HEK293 (cell line): ENCODE measurements around the gene SRSF2.
A peak's percentile ranks its signal among the peaks of the same experiment; 100 is the strongest.

Source experiments
- GLIS1 ChIP-seq: fragments of 450-650 bp; formaldehyde crosslinking; IDR thresholded peaks from 2 replicates; pipeline ENCODE4 v1.5.1; 2016; ENCODE audit warnings: missing biosample characterization, missing genetic modification characterization
- KLF16 ChIP-seq: fragments of 450-650 bp; formaldehyde crosslinking; IDR thresholded peaks from 2 replicates; pipeline ENCODE4 v1.5.1; 2017; ENCODE audit warnings: missing biosample characterization, missing genetic modification characterization
- KLF8 ChIP-seq: fragments of 450-650 bp; formaldehyde crosslinking; IDR thresholded peaks from 2 replicates; pipeline ENCODE4 v1.5.1; 2016; ENCODE audit warnings: missing biosample characterization, missing genetic modification characterization
- KLF9 ChIP-seq: fragments of 450-650 bp; formaldehyde crosslinking; IDR thresholded peaks from 2 replicates; pipeline ENCODE4 v1.5.1; 2016; ENCODE audit warnings: missing biosample characterization, missing genetic modification characterization, low read depth
- MZF1 ChIP-seq: fragments of 450-650 bp; formaldehyde crosslinking; IDR thresholded peaks from 2 replicates; pipeline ENCODE4 v1.5.1; 2017; ENCODE audit warnings: missing biosample characterization, missing genetic modification characterization, borderline replicate concordance
- OSR2 ChIP-seq: fragments of 450-650 bp; formaldehyde crosslinking; IDR thresholded peaks from 2 replicates; pipeline ENCODE4 v1.5.1; 2016; ENCODE audit warnings: missing biosample characterization, missing genetic modification characterization
- SCRT1 ChIP-seq: fragments of 450-650 bp; formaldehyde crosslinking; IDR thresholded peaks from 2 replicates; pipeline ENCODE4 v1.5.1; 2016; ENCODE audit warnings: missing biosample characterization, missing genetic modification characterization, borderline replicate concordance
- SP7 ChIP-seq: fragments of 450-650 bp; formaldehyde crosslinking; IDR thresholded peaks from 2 replicates; pipeline ENCODE4 v1.5.1; 2016; ENCODE audit warnings: missing biosample characterization, missing genetic modification characterization
- TRIM28 ChIP-seq: IDR thresholded peaks from 2 replicates; pipeline ENCODE4 v1.6.1; 2011; ENCODE audit warnings: low read length, control low read depth, borderline replicate concordance
- ZBTB17 ChIP-seq: fragments of 450-650 bp; formaldehyde crosslinking; IDR thresholded peaks from 2 replicates; pipeline ENCODE4 v1.5.1; 2016; ENCODE audit warnings: missing biosample characterization, missing genetic modification characterization
- ZBTB48 ChIP-seq: fragments of 450-650 bp; formaldehyde crosslinking; IDR thresholded peaks from 2 replicates; pipeline ENCODE4 v1.5.1; 2016; ENCODE audit warnings: missing biosample characterization, missing genetic modification characterization
- ZEB2 ChIP-seq: fragments of 450-650 bp; formaldehyde crosslinking; IDR thresholded peaks from 2 replicates; pipeline ENCODE4 v1.5.1; 2016; ENCODE audit warnings: missing biosample characterization, missing genetic modification characterization
- ZFHX2 ChIP-seq: fragments of 450-650 bp; formaldehyde crosslinking; conservative IDR thresholded peaks from 2 replicates; pipeline ENCODE4 v1.5.1; 2016; ENCODE audit warnings: missing biosample characterization, missing genetic modification characterization
- ZFP69B ChIP-seq: fragments of 450-650 bp; formaldehyde crosslinking; IDR thresholded peaks from 2 replicates; pipeline ENCODE4 v1.5.1; 2016; ENCODE audit warnings: missing biosample characterization, missing genetic modification characterization
- ZNF133 ChIP-seq: fragments of 450-650 bp; formaldehyde crosslinking; IDR thresholded peaks from 2 replicates; pipeline ENCODE4 v1.5.1; 2016; ENCODE audit warnings: missing biosample characterization, missing genetic modification characterization
- ZNF184 ChIP-seq: fragments of 450-650 bp; IDR thresholded peaks from 2 replicates; pipeline ENCODE4 v1.5.1; 2018; ENCODE audit warnings: missing biosample characterization, mild to moderate bottlenecking, missing genetic modification characterization
- ZNF2 ChIP-seq: fragments of 450-650 bp; formaldehyde crosslinking; IDR thresholded peaks from 2 replicates; pipeline ENCODE4 v1.5.1; 2016; ENCODE audit warnings: missing biosample characterization, missing genetic modification characterization
- ZNF274 ChIP-seq, 2 experiments: fragments of 200-500 bp in 1 of 2; fragments of 450-650 bp in 1 of 2; sonication (Bioruptor generic) in 1 of 2; formaldehyde crosslinking in 1 of 2; IDR thresholded peaks; 2 replicates each; pipeline versions ENCODE4 v1.5.1 to v1.6.1; 2014 to 2016; ENCODE audit warnings: borderline replicate concordance in 1 of 2, inconsistent platforms in 1 of 2, low read length in 1 of 2, missing biosample characterization in 1 of 2, missing genetic modification characterization in 1 of 2
- ZNF324 ChIP-seq: fragments of 450-650 bp; formaldehyde crosslinking; IDR thresholded peaks from 2 replicates; pipeline ENCODE4 v1.5.1; 2016; ENCODE audit warnings: missing biosample characterization, missing genetic modification characterization
- ZNF341 ChIP-seq: fragments of 450-650 bp; formaldehyde crosslinking; IDR thresholded peaks from 2 replicates; pipeline ENCODE4; 2016; ENCODE audit warnings: low read depth, missing biosample characterization, missing genetic modification characterization
- ZNF366 ChIP-seq: fragments of 450-650 bp; formaldehyde crosslinking; conservative IDR thresholded peaks from 2 replicates; pipeline ENCODE4 v1.5.1; 2016; ENCODE audit warnings: missing biosample characterization, missing genetic modification characterization
- ZNF37A ChIP-seq: fragments of 450-650 bp; IDR thresholded peaks from 2 replicates; pipeline ENCODE4 v1.5.1; 2018; ENCODE audit warnings: missing biosample characterization, missing genetic modification characterization
- ZNF529 ChIP-seq: fragments of 450-650 bp; formaldehyde crosslinking; IDR thresholded peaks from 2 replicates; pipeline ENCODE4 v1.5.1; 2017; ENCODE audit warnings: missing genetic modification characterization, missing biosample characterization; ENCODE audit not compliant: insufficient replicate concordance
- ZNF571 ChIP-seq: fragments of 450-650 bp; formaldehyde crosslinking; IDR thresholded peaks from 2 replicates; pipeline ENCODE4 v1.5.0; 2017; ENCODE audit warnings: missing biosample characterization, missing genetic modification characterization
- ZNF600 ChIP-seq: fragments of 450-650 bp; formaldehyde crosslinking; IDR thresholded peaks from 2 replicates; pipeline ENCODE4 v1.5.1; 2016; ENCODE audit warnings: missing biosample characterization, missing genetic modification characterization
- ZNF624 ChIP-seq: fragments of 450-650 bp; formaldehyde crosslinking; IDR thresholded peaks from 2 replicates; pipeline ENCODE4 v1.5.1; 2017; ENCODE audit warnings: missing biosample characterization, missing genetic modification characterization
- ZNF658 ChIP-seq: fragments of 450-650 bp; formaldehyde crosslinking; IDR thresholded peaks from 2 replicates; pipeline ENCODE4; 2016; ENCODE audit warnings: missing biosample characterization, missing genetic modification characterization
- ZNF707 ChIP-seq: fragments of 450-650 bp; formaldehyde crosslinking; IDR thresholded peaks from 2 replicates; pipeline ENCODE4 v1.5.1; 2016; ENCODE audit warnings: missing biosample characterization, missing genetic modification characterization
- ZNF792 ChIP-seq: fragments of 450-650 bp; formaldehyde crosslinking; IDR thresholded peaks from 2 replicates; pipeline ENCODE4 v1.5.1; 2016; ENCODE audit warnings: missing biosample characterization, missing genetic modification characterization
- ZSCAN23 ChIP-seq: fragments of 450-650 bp; formaldehyde crosslinking; IDR thresholded peaks from 2 replicates; pipeline ENCODE4 v1.5.1; 2016; ENCODE audit warnings: missing biosample characterization, missing genetic modification characterization
- TF ChIP-seq, protein P1 (sequence below): fragments of 450-650 bp; formaldehyde crosslinking; IDR thresholded peaks from 2 replicates; pipeline ENCODE4 v1.5.1; 2016; ENCODE audit warnings: missing biosample characterization, missing genetic modification characterization
- TF ChIP-seq, protein P2 (sequence below): fragments of 450-650 bp; formaldehyde crosslinking; IDR thresholded peaks from 2 replicates; pipeline ENCODE4 v1.5.1; 2017; ENCODE audit warnings: missing biosample characterization, missing genetic modification characterization
- TF ChIP-seq, protein P3 (sequence below): fragments of 450-650 bp; formaldehyde crosslinking; optimal IDR thresholded peaks from 2 replicates; pipeline ENCODE3; 2016; ENCODE audit warnings: missing biosample characterization, mild to moderate bottlenecking, missing genetic modification characterization
- TF ChIP-seq, protein P4 (sequence below): fragments of 450-650 bp; formaldehyde crosslinking; IDR thresholded peaks from 2 replicates; pipeline ENCODE4 v1.5.1; 2016; ENCODE audit warnings: missing biosample characterization, missing genetic modification characterization

SRSF2 gene

DNA sequence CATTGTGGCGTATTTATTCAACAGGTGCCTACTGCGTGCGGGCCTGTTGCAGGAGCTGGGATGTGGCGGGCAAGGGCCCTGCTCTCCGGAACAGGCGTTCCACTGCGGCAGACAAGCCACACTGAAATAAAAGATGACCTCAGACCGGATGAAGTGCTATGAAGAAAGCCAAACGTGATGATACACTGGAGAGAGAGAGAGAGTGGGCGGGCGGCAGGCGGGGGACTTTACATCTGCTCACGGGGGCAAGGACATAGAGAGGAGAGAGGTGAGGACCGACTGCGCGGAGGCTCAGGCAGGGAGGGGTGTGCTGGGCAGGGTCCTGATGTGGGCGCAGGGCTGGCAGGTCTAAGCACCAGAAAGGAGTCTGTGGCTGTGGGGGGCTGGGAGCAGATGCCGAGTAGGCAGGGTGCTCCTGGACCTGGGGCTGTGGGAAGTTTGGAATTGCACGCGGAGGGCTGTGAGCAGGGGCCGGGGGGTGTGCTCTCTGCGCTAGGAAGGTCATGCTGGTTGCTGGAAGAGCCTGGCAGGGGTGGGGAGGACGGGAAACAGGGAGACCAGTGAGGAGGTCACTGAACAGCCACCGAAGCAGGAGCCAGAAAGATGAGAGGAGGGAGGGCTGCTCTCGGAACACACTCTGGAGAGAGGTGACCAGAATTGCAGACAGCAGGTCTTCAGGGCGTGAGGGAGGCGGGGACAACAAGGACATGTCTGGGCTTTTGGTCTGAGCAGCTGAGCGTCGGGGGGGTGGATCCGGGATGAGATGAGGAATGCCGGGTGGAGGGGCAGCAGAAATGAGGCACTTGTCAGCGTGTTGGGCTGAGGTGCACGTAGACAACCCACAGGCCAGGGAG is 36.3 kb downstream of the SRSF2 start (continued):
- TF ChIP-seq ZNF324 (tag by site-specific recombination) (0 out of 2 replicates have a peak, but pooled peaks have one; percentile 12), ZNF274 (IDR thresholded peaks at IDR 0.05; ENCODE audit: low read length) (no peak), ZNF274 (tag by site-specific recombination; IDR thresholded peaks at IDR 0.05; ENCODE audit: borderline replicate concordance) (no peak), ZSCAN23 (peak; percentile 87), ZNF37A (tag by site-specific recombination) (no peak), KLF8 (peak; percentile 74), ZNF341 (peak; percentile 96), ZNF707 (no peak), ZNF366 (tag by site-specific recombination) (peak; percentile 89), ZEB2 (tag by site-specific recombination) (peak; percentile 84), ZFHX2 (tag by site-specific recombination) (peak; percentile 98), ZNF624 (tag by site-specific recombination) (no peak), MZF1 (tag by site-specific recombination) (no peak), KLF16 (tag by site-specific recombination) (peak; percentile 85), ZNF600 (tag by site-specific recombination) (peak; percentile 98), ZBTB48 (tag by site-specific recombination) (peak; percentile 22; the same call in 1 of the 2 replicates), ZFP69B (tag by site-specific recombination) (peak; percentile 75; the same call in 1 of the 2 replicates), ZNF658 (tag by site-specific recombination) (no peak), ZNF792 (tag by site-specific recombination) (peak; percentile 97), ZNF2 (peak; percentile 55; the same call in 1 of the 2 replicates), SP7 (tag by site-specific recombination) (peak; percentile 93), KLF9 (tag by site-specific recombination) (peak; percentile 35; the same call in 1 of the 2 replicates), ZNF133 (tag by site-specific recombination) (0 out of 2 replicates have a peak, but pooled peaks have one; percentile 29), GLIS1 (peak; percentile 69), OSR2 (peak; percentile 46; the same call in 1 of the 2 replicates), ZNF571 (no peak), SCRT1 (tag by site-specific recombination) (peak; percentile 99), ZNF184 (tag by site-specific recombination) (0 out of 2 replicates have a peak, but pooled peaks have one; percentile 28), ZNF529 (tag by site-specific recombination) (no peak), ZBTB17 (tag by site-specific recombination) (peak; percentile 94), TRIM28 (no peak; the same call in 1 of the 2 replicates)
- TF ChIP-seq, protein P1, sequence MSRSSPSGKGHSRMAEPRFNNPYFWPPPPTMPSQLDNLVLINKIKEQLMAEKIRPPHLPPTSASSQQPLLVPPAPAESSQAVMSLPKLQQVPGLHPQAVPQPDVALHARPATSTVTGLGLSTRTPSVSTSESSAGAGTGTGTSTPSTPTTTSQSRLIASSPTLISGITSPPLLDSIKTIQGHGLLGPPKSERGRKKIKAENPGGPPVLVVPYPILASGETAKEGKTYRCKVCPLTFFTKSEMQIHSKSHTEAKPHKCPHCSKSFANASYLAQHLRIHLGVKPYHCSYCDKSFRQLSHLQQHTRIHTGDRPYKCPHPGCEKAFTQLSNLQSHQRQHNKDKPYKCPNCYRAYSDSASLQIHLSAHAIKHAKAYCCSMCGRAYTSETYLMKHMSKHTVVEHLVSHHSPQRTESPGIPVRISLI (tag by site-specific recombination), result no peak
- TF ChIP-seq, protein P2, sequence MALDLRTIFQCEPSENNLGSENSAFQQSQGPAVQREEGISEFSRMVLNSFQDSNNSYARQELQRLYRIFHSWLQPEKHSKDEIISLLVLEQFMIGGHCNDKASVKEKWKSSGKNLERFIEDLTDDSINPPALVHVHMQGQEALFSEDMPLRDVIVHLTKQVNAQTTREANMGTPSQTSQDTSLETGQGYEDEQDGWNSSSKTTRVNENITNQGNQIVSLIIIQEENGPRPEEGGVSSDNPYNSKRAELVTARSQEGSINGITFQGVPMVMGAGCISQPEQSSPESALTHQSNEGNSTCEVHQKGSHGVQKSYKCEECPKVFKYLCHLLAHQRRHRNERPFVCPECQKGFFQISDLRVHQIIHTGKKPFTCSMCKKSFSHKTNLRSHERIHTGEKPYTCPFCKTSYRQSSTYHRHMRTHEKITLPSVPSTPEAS (tag by site-specific recombination), result 0 out of 2 replicates have a peak, but pooled peaks have one; percentile 9
- TF ChIP-seq, protein P3, sequence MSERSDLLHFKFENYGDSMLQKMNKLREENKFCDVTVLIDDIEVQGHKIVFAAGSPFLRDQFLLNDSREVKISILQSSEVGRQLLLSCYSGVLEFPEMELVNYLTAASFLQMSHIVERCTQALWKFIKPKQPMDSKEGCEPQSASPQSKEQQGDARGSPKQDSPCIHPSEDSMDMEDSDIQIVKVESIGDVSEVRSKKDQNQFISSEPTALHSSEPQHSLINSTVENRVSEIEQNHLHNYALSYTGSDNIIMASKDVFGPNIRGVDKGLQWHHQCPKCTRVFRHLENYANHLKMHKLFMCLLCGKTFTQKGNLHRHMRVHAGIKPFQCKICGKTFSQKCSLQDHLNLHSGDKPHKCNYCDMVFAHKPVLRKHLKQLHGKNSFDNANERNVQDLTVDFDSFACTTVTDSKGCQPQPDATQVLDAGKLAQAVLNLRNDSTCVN (tag by site-specific recombination), result peak; percentile 21
- TF ChIP-seq, protein P4, sequence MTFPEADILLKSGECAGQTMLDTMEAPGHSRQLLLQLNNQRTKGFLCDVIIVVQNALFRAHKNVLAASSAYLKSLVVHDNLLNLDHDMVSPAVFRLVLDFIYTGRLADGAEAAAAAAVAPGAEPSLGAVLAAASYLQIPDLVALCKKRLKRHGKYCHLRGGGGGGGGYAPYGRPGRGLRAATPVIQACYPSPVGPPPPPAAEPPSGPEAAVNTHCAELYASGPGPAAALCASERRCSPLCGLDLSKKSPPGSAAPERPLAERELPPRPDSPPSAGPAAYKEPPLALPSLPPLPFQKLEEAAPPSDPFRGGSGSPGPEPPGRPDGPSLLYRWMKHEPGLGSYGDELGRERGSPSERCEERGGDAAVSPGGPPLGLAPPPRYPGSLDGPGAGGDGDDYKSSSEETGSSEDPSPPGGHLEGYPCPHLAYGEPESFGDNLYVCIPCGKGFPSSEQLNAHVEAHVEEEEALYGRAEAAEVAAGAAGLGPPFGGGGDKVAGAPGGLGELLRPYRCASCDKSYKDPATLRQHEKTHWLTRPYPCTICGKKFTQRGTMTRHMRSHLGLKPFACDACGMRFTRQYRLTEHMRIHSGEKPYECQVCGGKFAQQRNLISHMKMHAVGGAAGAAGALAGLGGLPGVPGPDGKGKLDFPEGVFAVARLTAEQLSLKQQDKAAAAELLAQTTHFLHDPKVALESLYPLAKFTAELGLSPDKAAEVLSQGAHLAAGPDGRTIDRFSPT (tag by site-specific recombination), result peak; percentile 77
